HT-29 (cell line): ENCODE data around the gene ZFYVE26. TPM values are rescaled to one million over a fixed set of nuclear protein-coding genes. Genes with fewer than 3 reads are reported as not detected.
A peak's percentile ranks its signal among the peaks of the same experiment; 100 is the strongest.

ENCODE experiments used
- DNase-seq: peaks from one replicate; pipeline ENCODE4 v3.0.0-alpha.2; 2015; ENCODE audit warnings: low spot score
- total RNA-seq: library from RNA; depleted of rRNA; stranded (reverse); fragments of >200 nt; shearing (Covaris generic); gene quantifications from 2 replicates; pipeline ENCODE4 v1.2.3, GENCODE V29; 2014

ZFYVE26 gene
- total RNA-seq, 1 experiment from 2014 or later: 11.9 TPM

DNA sequence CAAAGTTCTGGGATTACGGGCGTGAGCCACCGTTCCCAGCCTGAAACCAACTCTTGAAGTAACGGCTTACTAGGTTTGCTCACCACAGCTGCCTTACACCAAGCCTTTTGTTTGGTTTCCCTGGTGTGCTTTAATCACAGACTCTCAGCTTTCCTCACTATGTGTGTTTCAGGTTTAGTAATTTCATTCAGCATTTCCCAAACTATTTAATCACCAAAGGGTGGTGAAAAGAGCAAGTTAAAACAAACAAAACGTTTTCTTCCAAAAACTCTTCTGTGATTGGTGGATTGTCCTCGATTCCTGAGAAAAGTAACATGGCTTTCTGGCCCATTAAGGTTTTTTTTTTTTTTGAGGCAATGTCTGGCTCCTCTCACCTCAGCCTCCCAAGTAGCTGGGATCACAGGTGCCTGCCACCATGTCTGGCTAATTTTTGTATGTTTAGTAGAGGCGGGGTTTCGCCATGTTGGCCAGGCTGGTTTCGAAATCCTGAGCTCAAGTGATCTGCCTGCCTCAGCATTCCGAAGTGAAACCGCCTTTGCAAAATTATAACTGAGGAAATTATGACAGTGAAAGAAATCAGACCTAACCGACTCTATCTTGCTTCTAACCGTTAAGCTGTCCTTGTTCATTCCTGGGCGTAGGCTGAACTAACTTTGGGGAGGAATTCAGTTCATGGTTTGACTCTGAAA is 1.5 kb upstream of the ZFYVE26 start:
- DNase-seq: no peak

DNA sequence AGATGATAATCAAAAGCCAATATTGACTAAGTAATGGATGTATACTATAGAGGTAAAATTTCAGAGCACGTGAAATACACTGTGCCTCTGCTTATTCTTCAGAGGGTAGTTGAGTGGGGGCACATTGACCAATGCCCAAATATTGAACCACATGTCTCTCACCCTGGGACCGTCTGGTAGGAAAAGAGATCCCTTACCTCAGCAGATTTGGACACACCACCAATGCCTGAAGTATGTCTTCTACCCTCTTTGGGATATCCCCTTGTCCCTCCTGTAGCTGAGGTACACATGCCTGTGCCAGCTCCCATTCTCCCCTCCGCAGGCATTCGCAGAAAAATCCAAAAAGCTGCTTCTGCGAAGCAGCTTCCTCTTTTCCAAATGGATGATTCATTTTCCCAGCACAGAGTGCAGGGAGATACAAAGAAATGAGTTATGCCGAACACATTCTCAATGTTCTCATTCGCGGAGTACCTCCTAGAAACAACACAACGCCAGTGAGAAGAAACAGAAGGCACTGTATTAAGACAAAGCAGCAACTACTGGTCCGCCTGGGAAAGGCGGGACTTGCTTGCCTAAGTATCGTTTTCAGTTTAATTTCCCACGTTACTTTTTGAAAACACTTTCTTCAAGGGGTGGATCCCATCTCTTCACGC is 691 bp downstream of the ZFYVE26 start:
- DNase-seq: peak; percentile 5

DNA sequence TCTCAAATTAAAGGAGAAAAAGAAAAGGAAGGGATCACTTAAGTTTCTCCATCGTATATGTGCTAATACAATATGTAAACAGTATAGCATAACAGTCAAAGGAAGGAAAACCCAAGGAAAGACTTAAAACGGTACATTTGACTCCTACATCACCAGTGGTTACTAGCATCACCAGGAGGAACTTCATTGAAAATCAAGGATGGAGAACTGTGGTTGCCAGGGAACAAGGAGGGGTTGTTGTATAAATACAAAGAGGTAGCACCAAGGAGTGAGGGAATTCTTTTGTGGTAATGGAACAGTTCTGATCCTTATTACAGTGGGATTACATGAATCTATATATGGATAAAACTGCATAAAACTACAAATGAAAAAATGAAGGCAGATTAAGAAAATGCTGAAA is 1.6 kb downstream of the ZFYVE26 start:
- no peak for DNase-seq

DNA sequence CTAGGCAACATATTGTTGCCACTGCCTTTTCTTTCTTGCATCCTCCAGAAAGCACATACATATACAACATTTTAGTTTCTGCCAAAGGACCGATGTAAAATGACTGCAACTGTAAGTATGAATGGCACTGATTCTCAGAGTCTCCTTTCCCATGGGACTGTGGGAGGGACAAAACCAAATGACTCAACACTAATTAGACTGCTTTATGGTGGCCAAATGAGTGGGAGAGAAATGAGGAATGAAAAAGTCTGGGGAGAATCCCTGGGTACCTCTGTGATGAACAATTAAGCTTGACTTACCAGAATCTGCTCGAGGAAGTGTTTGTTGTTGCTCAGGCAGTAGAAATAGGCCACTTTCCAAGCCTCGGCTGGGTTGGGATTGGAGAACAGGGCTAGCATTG is 10.1 kb downstream of the ZFYVE26 start:
- no peak for DNase-seq

DNA sequence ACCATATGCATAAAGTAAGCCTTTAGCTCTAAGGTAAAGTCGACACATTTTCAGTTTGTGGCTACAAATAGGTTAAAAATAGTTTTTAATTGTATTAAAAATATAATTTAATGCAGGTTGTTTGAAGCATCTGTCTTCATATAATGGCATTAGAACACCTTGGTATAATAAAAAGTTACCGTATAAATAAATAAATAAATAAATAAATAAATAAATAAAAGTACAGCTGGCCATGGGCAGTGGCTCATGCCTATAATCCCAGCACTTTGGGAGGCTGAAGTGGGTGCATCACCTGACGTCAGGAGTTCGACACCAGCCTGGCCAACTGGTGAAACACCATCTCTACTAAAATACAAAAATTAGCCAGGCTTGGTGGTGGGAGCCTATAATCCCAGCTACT is 15.6 kb downstream of the ZFYVE26 start:
- no peak for DNase-seq

DNA sequence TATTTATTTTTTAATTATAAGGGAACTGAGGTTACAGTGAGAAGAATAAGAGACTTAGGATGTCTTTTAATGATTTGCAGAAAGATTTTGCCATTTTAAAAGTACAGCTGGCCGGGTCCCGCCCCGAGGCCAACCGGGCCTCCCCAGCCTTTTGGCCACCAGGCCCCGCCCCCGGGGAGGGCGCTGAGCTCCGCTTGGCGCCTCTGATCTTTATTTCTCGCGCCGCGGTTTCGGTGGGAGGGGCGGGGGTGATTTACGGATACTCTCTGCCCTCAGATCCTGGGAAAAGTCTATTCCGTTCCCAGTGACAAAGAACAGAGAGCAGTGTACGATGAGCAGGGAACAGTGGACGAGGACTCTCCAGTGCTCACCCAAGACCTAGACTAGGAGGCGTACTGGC is 17.7 kb downstream of the ZFYVE26 start:
- no peak for DNase-seq

DNA sequence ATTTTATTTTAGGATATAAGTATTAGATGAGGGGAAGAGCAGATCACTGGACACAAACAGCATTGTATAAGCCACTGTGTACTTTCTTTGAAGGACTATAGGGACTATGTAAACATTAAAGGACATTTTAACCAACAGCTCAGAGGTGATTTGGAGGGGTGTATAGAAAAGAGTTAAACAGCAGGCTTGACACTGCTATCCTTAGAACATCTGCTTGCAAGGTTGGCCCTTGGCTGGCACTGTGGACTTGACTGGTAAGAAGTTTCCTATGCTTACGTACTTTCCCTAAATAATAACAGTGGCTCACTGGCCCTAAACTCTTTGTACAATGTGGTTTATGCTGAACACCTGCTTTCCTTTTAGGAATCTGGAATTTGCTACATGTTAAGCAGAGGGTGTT is 28.7 kb downstream of the ZFYVE26 start:
- DNase-seq: no peak

DNA sequence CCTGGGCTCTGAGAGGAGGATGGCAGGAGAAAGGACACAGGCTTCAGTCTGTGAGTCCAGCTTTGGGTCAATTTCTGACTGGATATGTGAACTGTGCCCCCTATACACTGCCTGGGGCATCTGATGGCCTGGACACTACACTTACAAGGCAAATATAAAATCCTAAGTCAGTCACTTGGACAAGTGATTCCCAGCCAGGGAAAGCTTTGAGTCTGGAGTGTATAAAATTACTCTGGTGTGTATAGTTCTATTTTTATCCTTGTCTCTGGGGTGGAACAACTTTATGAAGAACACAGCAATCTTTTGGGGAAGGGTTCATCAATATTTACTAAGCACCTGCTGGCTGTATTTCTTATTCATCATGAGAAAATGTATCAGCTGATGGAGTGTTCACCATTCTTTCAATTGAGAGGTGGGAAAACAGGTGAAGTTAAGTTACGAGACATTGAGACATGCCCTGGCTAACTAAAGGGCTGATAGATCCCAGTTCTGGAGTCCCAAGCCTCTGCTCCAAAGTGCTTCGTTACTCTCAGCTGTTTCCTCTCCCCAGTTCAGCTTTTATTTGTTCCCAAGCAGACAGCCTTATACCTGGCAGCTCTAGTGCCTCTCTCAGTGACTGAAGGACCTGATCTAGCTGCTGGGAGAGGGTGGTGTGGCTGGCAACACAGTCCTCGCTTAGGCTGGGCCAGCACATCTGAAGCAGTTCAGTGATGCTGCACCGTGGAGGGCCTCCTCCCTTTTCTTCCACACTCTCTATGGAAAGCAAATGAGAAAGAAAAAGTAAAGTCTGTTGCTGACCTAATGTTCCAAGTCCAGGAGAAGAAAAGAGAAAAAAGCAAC is 30.9 kb downstream of the ZFYVE26 start:
- no peak for DNase-seq

DNA sequence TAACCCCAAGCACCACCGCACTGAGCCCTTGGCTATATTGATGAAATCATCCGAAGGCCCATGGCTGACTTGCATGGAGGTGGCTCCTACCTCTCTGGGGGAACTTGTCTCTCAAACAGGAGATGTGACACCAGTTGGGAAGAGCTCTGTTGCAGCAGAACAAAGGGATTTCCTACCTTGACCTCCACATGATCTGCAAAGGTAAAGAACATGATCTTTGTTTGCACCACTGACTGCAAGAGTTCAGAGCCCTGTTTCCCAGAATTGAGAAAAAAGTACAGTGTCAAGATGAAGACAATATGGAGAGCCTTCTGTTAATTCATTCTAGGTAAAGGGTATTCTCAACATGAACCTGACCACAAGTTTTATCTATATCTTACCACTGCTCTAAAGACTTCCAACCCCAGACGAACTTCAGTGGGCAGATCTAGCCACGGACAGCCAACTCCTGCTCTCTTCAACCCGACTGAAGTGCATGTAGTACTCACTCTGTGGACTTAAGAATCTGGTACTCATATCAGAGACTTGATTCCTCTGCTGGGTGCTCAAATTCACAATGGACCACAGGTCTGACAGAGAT is 32.1 kb downstream of the ZFYVE26 start:
- no peak for DNase-seq

DNA sequence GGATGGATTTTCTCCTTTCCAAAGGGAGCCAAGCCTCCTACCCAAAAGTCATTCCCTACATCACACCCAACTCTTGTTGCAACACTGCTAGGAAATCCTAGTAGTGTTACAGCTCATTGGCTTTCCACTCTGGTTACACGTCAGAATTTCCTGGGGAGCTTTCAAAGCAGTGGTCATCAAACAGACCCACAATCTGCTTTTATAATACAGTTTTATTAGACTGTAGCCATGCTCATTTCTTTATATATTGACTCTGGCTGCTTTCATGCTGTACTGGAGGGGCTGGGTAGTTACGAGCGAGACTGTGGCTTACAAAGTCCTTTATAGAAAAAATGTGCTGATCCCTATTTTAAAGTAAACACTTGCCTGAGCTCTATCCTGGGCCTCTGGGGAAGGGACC is 34.3 kb downstream of the ZFYVE26 start:
- no peak for DNase-seq

DNA sequence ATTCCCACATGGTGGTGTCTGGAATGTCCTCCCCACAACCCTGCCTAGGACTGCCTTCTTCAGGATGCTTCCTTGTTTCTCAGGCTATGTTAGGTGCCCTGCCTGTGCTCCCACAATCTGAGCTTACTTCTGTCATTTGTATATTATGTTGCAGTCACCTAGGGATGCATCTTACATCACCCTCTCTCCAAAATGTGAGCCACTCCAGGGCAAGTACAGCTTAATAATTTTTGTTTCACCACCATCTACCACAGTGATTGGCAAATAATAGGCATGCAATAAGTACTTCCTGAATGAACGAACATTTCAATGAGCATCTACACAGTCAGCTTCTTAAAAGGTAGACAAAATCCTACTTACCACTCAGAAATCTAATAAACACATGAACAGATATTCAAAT is 37.6 kb downstream of the ZFYVE26 start:
- DNase-seq: no peak

DNA sequence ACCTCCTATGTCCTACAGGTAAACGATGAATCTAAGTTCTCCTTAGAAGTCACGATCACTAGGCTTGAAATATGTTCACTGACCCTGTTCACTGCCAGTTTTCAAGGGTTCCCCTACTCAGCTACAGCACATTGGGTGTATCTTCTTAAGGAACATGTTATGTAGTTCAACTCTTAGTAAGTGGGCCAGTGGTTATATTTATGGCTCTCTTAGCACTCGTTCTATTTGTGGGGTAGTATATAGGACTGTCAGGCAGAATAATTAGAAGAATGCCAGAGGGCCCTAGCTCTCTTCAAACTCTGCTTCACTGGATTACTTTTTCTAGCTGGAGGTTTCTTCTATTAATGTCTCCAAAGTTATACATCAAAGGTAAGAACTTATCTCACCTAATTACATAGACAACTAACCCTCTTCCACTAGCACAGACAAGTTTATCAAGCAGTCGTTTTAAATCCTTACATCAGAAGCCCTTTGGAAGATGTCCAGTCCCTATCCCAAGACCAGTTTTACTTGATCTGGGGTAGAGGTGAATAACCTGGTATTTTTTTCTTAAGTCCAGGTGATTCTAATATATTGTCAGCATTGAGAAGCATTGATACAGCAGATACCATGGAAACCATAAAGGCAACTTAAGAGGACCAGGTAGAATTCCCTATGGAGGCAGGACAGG is 39.6 kb downstream of the ZFYVE26 start:
- DNase-seq: no peak

DNA sequence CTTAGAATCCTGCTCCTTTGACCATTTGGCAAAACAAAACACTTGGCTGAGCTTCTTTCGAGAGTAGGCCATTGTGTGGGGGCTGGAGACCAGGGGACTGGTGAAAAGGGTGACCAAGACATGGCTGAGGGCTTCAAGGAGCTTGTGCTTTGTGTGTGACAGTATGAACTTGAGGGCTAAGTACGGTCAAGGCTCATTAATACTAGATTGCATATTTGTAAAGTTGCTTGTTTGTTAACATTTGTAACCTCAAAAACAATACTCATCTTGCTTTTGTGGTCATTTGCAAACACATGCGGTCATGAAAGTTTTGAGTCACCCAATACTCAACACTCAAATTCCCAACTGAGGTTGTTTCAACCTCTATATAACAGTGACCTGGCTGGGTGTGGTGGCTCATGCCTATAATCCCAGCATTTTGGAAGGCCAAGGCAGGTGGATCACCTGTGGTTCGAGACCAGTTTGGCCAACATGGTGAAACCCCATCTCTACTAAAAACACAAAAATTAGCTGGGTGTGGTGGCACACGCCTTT is 42.5 kb downstream of the ZFYVE26 start:
- DNase-seq: no peak

DNA sequence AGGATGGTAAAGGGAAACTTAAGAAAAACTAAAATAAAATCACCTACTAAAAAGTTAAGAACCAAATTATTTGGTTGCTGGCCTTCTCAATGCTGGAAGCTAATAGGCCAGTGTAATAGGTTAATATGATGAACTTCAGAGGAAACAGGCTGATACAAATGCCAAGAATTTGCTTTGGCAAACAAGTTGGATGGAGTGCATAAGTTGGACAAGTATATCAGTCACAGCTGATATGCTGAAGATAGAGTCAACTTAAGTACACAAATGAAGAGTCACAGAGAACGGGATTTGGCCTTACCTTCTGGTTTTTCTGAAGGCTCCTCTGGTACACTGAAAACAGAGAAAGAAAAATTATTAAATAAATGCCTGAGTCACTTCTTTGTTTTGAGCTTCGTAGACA is 48.2 kb downstream of the ZFYVE26 start:
- DNase-seq: no peak

DNA sequence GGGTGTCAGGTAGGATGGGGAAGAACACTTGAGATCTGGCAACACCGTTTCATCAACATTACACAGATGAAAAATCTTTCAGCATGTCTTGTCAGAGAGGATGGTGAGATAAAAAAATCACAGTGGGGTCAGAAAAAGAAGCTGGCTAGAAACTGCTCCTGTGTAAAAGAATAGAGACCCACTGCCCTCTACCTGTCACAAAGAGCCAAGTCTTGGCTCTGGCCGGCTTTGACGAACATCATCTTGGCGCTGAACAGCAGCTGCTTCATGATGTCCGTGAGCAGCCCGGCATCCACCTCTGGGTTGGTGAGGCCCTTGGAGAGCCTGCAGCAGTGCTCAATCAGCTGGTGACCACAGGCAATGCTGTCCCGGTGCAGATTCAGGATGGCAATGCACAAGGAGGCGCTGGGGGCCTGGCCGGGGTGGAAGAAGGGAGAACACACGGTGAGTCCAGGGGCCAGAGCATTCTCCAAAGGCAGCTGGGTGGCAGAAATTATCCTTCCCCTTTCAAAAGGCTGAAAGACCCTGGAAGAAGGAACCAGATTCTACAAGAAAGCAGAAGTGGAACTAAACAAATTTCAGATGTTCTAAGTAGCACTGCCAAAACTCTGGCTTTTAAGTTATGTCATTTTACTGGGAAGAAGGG is 50.2 kb downstream of the ZFYVE26 start:
- DNase-seq: peak; percentile 9

DNA sequence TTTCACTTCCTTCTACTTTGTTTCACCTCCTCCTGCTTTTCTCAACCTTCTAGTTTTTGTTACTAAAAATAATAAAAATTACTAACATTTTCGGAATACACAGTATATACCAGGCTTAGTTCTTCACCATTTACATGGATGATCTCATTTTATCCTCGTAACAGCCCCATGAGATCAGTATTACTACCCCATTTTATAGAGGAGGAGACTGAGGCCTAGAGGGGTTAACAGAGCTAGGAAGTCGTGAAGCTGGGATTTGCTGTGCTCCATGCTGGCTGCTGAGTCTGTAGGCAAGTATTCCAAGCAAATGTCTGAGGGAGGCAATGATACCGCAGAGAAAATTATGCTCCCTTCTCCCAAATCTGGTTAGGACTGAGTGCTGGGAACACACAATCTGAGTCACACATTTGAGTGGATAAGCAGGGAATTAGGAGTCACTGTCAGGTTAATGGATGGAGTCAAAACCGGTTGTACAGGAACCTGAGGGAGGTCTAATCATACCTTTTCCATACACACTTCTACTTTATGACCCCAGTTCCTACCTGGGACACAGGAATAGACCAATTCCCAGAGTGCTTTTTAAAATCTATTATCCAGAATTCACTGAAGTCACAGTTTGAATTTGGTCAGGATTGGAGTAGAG is 51.1 kb downstream of the ZFYVE26 start:
- peak; percentile 48 for DNase-seq

DNA sequence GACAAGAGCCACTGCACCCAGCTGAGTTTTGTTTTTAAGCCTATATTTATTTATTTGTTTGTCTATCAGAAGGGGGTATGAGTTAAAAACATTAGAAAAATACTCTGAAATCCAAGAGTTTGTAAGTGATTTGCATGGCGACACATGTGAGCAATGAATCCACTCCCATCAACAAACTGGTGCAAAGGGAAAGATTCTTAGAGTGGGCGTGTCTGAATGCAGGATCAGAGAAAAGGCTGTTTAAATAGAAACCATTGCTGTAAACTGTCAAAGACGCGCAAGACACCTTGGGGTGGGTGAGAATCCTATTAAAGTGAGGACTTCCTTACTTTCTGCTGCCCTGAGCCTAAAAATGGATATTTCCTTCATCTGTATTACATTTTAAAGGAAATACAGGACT is 51.9 kb downstream of the ZFYVE26 start:
- peak; percentile 18 for DNase-seq

DNA sequence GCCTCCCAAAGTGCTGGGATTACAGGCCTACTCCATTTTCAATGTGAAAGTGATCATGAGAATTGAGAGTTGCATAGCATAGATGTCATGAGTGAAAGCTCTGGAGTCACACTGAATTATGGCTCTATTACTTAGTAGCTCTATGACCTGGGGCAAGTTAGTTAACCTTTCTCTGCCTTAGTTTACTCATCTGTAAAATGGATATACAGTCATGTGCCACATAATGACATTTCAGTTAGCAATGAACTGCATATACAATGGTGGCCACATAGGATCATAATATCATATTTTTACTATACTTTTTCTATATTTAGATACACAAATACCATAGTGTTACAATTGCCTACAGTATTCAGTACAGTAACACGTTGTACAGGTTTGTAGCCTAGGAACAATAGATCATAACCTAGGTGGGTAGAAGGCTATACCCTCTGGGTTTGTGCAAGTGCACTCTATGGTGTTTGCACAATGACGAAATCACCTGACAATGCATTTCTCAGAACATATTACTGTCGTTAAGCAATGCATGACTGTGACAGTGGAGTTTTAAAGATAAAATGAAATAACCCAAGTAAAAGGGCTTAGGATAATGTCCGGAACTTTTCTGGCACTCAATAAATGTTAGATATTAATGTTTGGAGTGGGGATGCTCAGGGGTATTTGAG is 53.1 kb downstream of the ZFYVE26 start:
- no peak for DNase-seq

DNA sequence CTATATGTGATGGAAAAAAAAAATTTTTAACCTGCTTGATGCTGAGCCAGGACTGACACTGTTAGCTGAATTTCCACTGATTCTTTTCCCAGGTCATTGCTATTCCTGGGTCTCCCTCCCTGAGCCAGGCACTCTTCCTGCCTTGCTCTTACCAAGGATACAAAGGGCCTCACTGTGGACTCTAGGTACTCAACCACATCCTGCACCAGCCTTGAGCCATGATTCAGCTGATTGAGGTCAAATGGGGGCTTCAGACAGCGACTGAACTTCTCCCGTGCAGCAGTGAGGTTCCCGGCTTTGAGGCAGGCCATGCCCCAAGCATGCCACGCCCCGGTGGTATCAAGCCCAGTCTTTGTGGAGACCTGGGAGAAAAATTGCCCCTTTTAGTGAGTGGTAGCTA is 54.3 kb downstream of the ZFYVE26 start:
- no peak for DNase-seq

DNA sequence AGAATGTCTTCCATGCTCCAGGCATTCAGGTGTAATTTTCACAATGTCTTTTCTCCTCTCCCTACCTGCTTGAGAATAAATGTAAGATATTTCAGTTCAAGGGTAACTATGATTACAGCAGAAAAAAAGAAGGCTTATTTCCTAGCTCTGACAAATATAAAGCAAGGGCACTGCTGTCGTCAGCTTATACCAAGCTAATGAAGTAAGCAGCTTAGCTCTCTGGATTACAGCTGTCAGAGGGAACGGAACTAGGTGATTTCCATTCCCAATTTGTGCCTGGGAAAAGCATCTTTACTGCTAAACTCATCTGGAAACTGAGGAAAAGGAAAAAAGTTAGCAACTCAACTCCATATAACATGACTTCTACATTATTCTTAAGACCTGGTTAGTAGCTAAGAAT is 56.5 kb downstream of the ZFYVE26 start:
- DNase-seq: no peak
